Measurements from ENCODE around the gene APBA1.
A peak's percentile ranks its signal among the peaks of the same experiment; 100 is the strongest.
"Not testable (repeated sequence)": the region's sequence is repeated elsewhere in the genome, so short reads cannot be mapped to it uniquely, and the experiment has no call there.

The APBA1 gene

GRCh38 chr9:69609156-69609555, 63.0 kb downstream of the APBA1 start:
- no peak for DNase-seq (ENCODE audit: low spot score)

DNA sequence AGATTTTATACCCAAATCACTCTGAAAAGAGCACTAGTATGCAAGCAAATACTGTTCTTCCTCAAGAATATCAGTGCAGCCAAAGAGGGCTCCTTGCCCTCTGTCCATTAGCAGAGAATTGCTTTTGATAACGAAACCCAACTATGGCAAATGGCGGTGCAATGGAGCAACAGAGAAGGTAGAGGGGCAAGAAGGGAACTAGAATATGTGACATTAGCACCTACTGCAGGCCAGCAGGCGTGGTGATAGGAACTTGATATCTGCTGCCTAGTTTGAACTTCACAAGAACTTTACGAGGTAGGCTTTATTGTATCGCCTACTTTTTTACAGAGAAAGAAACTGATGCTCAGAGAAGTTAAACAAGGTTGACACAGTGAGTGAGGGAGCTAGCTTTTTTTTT, 66.1 kb downstream of the APBA1 start:
- no peak for DNase-seq (ENCODE audit: low spot score)

DNA sequence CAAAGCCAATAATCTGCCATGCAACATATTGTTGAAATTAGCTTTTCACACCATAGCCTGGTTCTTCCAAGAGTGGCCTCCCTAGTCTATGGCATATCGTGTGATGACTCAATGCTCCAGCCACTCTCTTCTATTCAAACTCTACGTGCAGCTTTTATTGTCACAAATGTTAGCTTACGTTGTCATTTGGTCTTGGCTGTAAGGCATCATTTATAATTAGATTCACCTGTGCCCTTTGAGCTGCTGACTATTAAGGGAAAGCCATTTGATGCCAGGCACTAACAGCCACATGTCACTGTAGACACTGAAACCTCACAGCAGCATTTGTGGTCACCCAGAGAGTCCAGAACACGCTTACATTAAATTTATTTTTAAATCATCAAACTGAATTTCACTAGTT, 66.8 kb downstream of the APBA1 start:
- peak; percentile 29 for DNase-seq (ENCODE audit: low spot score)

DNA sequence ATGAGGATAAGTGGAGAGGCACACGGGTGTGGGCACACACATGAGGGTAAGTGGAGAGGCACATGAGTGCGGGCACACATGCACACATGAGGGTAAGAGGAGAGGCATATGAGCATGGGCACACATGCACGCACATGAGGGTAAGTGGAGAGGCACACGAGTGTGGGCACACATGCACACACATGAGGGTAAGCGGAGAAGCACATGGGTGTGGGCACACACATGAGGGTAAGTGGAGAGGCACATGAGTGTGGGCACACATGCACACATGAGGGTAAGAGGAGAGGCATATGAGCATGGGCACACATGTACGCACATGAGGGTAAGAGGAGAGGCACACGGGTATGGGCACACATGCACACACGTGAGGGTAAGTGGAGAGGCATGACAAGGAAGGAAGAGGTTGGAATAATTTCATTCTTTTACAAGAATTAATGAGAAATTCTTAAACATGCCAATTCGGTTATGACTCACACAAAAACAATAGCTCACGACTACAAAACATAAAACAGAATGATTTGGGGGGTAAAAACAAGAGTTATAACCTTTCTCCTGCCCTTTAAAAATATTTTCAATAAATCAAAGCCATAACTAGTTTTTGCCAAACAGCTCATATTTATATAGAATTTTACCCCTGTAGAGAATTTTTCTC, 67.5 kb downstream of the APBA1 start:
- no peak for DNase-seq (ENCODE audit: low spot score)

DNA sequence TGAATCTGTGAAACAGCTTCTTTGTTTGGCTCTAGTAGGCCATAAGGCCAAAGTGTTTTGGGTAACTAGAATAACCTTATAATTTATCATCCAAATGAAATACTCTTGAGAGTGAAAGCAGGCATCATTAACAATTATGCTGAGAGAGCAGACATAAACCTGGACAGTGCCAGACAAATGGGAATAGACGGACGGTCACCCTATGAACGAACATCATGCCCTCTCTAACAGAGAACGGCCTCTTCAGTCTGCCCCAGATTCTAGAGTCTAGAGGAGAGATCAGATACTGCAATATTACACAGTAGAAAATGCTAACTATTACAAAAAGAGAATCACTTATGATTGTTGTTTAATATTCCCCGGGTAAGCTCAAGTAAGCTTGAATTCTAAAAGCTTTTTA, 68.5 kb downstream of the APBA1 start:
- DNase-seq (ENCODE audit: low spot score) = peak; percentile 80

- DNase-seq (ENCODE audit: low spot score) = no peak
Observed at GRCh38 chr9:69602773-69603172, 69.4 kb downstream of the APBA1 start.

- no peak for DNase-seq (ENCODE audit: low spot score)
Observed at GRCh38 chr9:69601698-69602097, 70.5 kb downstream of the APBA1 start.

GRCh38 chr9:69600314-69601047, 71.7 kb downstream of the APBA1 start:
- DNase-seq (ENCODE audit: low spot score) = no peak

GRCh38 chr9:69599232-69599971, 72.8 kb downstream of the APBA1 start:
- DNase-seq (ENCODE audit: low spot score) = no peak

DNA sequence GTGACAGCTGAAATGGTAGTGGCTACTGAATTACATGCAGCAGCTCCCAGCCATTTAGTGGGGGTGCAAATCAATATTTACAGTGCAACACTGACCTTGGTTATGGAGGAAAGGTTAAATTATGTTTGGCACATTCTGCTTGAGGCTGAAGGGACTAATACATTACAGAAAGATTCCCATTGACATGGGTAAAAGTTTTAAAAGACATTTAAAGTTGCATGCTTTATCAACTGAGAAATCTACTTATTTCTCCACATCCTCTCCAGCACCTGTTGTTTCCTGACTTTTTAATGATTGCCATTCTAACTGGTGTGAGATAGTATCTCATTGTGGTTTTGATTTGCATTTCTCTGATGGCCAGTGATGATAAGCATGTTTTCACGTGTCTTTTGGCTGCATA, 75.3 kb downstream of the APBA1 start:
- DNase-seq (ENCODE audit: low spot score) = not testable (repeated sequence)

- no peak for DNase-seq (ENCODE audit: low spot score)
Observed at GRCh38 chr9:69594180-69594579, 78.0 kb downstream of the APBA1 start.

DNA sequence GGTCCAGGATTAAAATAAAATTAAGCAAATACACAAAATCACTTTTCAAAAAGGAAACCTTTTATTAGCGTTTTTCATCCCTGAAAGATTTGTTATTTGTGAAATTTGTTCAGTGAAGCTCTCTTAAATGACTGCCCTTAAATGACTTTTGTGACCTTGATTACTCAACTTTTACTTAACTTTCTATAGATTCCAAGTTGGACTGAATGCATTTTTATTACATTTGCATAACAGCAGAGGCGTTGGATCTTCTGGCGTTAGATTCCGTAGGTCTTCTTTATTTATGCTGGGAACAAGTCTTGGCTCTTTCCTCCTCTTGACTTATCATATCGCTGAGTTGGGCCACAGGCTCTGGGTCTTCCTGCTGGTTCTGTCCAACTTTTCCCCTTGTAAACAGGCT, 78.4 kb downstream of the APBA1 start:
- DNase-seq (ENCODE audit: low spot score) = no peak

GRCh38 chr9:69593301-69593700, 78.9 kb downstream of the APBA1 start:
- no peak for DNase-seq (ENCODE audit: low spot score)

GRCh38 chr9:69590266-69590665, 81.9 kb downstream of the APBA1 start:
- DNase-seq (ENCODE audit: low spot score) = no peak

DNA sequence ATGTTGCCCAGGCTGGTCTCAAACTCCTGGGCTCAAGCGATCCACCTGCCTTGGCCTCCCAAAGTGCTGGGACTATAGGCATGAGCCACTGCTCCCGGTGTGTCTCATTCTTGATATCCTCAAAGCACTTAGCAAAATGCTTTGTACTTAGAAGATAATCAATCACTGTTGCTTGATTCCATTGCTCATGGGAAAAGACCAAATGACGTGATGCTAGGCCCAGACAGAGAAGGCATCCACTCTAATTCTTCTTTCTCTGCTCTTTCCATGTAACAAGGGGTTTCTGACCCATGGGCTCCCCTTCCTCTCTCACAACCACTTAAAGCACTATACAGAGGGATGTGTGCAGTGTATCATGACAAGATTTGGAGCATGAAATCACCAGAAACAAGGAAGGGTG, 83.0 kb downstream of the APBA1 start:
- DNase-seq (ENCODE audit: low spot score) = no peak

DNA sequence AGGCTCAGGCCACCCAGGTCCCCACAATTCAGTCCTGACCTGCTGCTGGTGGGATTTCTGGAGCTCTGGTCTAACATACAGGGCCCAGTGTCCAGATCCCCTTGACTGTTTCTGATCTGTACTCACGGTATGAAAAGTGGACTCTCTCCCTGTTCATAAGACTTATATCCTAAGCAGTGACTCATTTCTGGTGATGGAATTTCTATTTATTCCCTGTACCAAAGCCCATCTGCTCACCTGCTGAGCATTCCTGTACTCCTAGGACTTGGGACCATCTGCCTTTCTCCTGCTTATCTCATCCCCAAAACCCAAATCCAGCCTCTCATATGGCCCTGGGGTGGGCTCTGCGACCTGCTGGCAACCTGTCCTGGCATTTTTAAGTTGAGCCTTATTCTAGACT, 86.6 kb downstream of the APBA1 start:
- no peak for DNase-seq (ENCODE audit: low spot score)

- DNase-seq (ENCODE audit: low spot score) = no peak
Observed at GRCh38 chr9:69584759-69585158, 87.4 kb downstream of the APBA1 start.

DNA sequence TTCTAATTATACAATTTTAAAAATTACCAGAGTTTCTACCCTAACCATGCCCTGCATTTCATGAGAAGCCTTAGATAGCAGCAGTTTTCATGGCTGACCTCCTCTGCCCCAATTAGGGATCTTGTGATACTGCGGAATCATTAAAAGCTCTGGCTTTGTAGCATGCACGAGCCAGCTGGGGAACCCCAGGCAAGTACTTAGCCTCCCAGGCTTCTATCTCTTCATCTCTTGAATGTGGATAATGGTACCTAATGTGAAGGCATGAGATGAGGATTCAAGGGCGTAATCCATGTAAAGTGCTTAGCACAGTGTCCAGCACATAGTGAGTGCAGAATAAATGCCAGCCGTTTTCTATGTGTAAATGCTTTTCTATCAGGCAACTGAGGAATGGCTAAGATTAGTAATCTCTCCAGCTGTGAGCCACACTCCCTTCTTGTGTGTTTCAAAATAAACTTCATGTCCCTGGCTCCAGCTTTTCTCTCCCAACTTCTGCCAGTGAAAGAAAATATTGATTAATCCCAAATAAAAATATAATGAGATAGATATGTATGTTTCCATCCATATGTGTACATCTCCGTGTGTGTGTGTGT, 88.4 kb downstream of the APBA1 start:
- peak; percentile 86 for DNase-seq (ENCODE audit: low spot score)

- DNase-seq (ENCODE audit: low spot score) = peak; percentile 42
Observed at GRCh38 chr9:69582544-69583297, 89.5 kb downstream of the APBA1 start.

DNA sequence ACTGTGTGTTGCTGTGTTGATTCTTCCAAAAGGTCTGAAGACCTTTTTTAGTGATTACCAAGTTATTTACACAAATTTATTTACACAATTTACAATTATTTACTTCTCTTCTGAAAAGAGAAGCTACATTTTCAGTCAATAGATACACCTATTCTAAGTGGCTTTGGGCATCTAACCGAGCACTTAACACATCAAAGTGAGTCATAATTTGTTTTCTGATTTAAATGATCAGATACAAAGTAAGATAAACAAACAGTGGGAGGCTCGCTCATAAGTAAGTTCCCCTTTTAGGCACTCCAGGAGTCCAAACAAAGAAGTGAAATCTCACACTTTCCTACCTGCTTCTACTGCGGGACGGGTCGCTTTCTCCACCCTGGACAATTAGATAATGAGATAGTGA, 90.2 kb downstream of the APBA1 start:
- no peak for DNase-seq (ENCODE audit: low spot score)

DNA sequence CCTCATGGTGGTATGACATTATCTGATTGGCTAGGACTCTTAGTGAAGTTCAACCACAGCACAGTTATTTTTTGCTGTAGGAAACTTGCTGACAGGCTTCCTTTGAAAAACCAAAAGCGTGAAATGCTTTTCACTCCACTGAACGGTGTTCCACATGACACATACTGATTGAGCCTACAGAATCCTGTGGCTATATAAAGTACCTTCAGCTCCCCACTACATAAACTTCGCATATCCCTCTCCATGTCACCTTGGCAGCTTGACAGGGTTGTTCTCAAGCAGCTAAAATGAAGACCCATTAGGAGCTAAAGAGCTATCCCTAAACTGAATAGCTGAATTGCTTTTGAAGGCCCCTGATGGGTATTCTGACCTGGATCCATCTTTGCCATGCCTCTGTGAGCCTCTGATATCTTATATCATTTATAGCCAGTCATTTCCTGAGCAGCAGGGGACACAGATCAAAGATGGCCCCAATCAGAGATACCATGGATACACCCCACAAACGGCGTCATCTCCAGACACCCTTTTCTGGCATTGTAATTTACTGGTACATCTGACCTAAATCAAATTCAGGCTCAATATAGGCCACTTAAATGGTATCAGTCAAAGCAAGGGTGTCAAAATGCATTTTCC, 91.5 kb downstream of the APBA1 start:
- DNase-seq (ENCODE audit: low spot score) = no peak

All from SK-N-DZ (cell line).